Cerebellar nuclear complex (tissue), 1 donor: Measurements from ENCODE around the gene TXNRD1.

Experiments used
- DNase-seq, 2 experiments: peaks; one replicate each; lab custom pipeline; 2025; lab: John Stamatoyannopoulos, UW

TXNRD1 gene

GRCh38 chr12:104350211-104351056 is 134.9 kb downstream of the TXNRD1 start:
- no peak for DNase-seq

- DNase-seq = no peak
Observed at GRCh38 chr12:104351057-104351983, 135.7 kb downstream of the TXNRD1 start.

GRCh38 chr12:104352106-104352713 is 136.6 kb downstream of the TXNRD1 start:
- no peak for DNase-seq

- no peak for DNase-seq
Observed at GRCh38 chr12:104353012-104353981, 137.7 kb downstream of the TXNRD1 start.

- no peak for DNase-seq
Observed at GRCh38 chr12:104354167-104354867, 138.7 kb downstream of the TXNRD1 start.

- DNase-seq = no peak
Observed at GRCh38 chr12:104354868-104355570, 139.4 kb downstream of the TXNRD1 start.

- DNase-seq = no peak
Observed at GRCh38 chr12:104355630-104356029, 140.1 kb downstream of the TXNRD1 start.

GRCh38 chr12:104356231-104357115 is 140.9 kb downstream of the TXNRD1 start:
- no peak for DNase-seq

GRCh38 chr12:104357421-104357952 is 141.9 kb downstream of the TXNRD1 start:
- DNase-seq = no peak

- DNase-seq = no peak
Observed at GRCh38 chr12:104358353-104359003, 142.9 kb downstream of the TXNRD1 start.

- no peak for DNase-seq
Observed at GRCh38 chr12:104359216-104359615, 143.6 kb downstream of the TXNRD1 start.

- no peak for DNase-seq
Observed at GRCh38 chr12:104360157-104360556, 144.6 kb downstream of the TXNRD1 start.

GRCh38 chr12:104360983-104361707 is 145.6 kb downstream of the TXNRD1 start:
- DNase-seq = no peak

GRCh38 chr12:104365921-104366410 is 150.4 kb downstream of the TXNRD1 start:
- no peak for DNase-seq

- DNase-seq = no peak
Observed at GRCh38 chr12:104369708-104370107, 154.1 kb downstream of the TXNRD1 start.

- no peak for DNase-seq
Observed at GRCh38 chr12:104371043-104371870, 155.7 kb downstream of the TXNRD1 start.
